MCF 10A (cell line): Measurements from ENCODE around the gene EMC7. TPM values are rescaled to one million over a fixed set of nuclear protein-coding genes. Genes with fewer than 3 reads are reported as not detected.

Source experiments
- BruUV-seq: library from RNA; stranded (reverse); fragments of 400-500 nt; replicated peaks from 2 replicates; lab custom pipeline; 2021; lab: Mats Ljungman, UMichigan
- CTCF ChIA-PET: fragments of 300-600 bp; sonication (Branson Sonifier 250); formaldehyde crosslinking; extraction: SDS; loops from one replicate; lab custom pipeline; 2021; ENCODE audit warnings: antibody characterized with exemption, inconsistent platforms; lab: Yijun Ruan, JAX
- POLR2A ChIA-PET: fragments of 300-600, 350-650 bp; sonication (Branson Sonifier 250); formaldehyde crosslinking; extraction: SDS; loops from one replicate; lab custom pipeline; 2020; ENCODE audit warnings: antibody characterized with exemption, inconsistent platforms; lab: Yijun Ruan, JAX
- DNase-seq: peaks from one replicate; pipeline ENCODE4 v3.0.0-alpha.2; 2018; ENCODE audit not compliant: unreplicated experiment
- H3K27ac Mint-ChIP-seq: one replicate; pipeline ENCODE4 v1.8.0; 2022; ENCODE audit warnings: mild to moderate bottlenecking, low read depth, mixed read lengths; ENCODE audit not compliant: unreplicated experiment
- H3K27me3 Mint-ChIP-seq: one replicate; pipeline ENCODE4 v1.8.0; 2022; ENCODE audit warnings: mixed read lengths; ENCODE audit not compliant: insufficient read depth, unreplicated experiment
- H3K36me3 Mint-ChIP-seq: one replicate; pipeline ENCODE4 v1.8.0; 2022; ENCODE audit warnings: mild to moderate bottlenecking, moderate library complexity, mixed read lengths; ENCODE audit not compliant: insufficient read depth, unreplicated experiment
- H3K4me1 Mint-ChIP-seq: one replicate; pipeline ENCODE4 v1.8.0; 2022; ENCODE audit warnings: mixed read lengths; ENCODE audit not compliant: insufficient read depth, unreplicated experiment
- H3K4me3 Mint-ChIP-seq: one replicate; pipeline ENCODE4 v1.8.0; 2022; ENCODE audit warnings: mild to moderate bottlenecking, moderate library complexity, mixed read lengths; ENCODE audit not compliant: unreplicated experiment
- H3K9me3 Mint-ChIP-seq: one replicate; pipeline ENCODE4 v1.8.0; 2022; ENCODE audit warnings: mixed read lengths; ENCODE audit not compliant: unreplicated experiment
- CTCF ChIP-seq: fragments of 200-600 bp; IDR thresholded peaks from one replicate; pipeline ENCODE4 v1.8.0; 2022; ENCODE audit warnings: antibody characterized with exemption, mild to moderate bottlenecking; ENCODE audit not compliant: unreplicated experiment
- intact Hi-C: fragments of 100-400 bp; cut with micrococcal nuclease; formaldehyde crosslinking; loops from 2 replicates; pipeline ENCODE4 v1.14.1; 2022
- total RNA-seq: library from RNA; stranded (reverse); gene quantifications from 2 replicates; pipeline ENCODE4 v1.2.3, GENCODE V29; 2022

The EMC7 gene
- total RNA-seq, 1 experiment from 2014 or later = 98.2 TPM

GRCh38 chr15:34043813-34044212 is 57.8 kb downstream of the EMC7 start:
- BruUV-seq = no TSS peak
- H3K27ac Mint-ChIP-seq = no peak overlapping the region
- CTCF ChIA-PET = interaction anchor here (0.8 to 1.2 kb wide), 2 partner anchors 9 to 861 kb away, joined by 3 read pairs; no protein-coding TSS in a partner anchor

GRCh38 chr15:34043391-34043790 is 58.3 kb downstream of the EMC7 start:
- Mint-ChIP-seq H3K4me1 (peaks cover 10% of the 10 kb centered on the region), H3K36me3 (peaks cover 7% of the 10 kb centered on the region), H3K27me3 (no peaks in the 10 kb centered on the region), H3K9me3 (no peaks in the 10 kb centered on the region), H3K4me3 (no peak overlapping the region), H3K27ac (no peak overlapping the region)
- ChIA-PET CTCF (interaction anchor here (0.8 to 1.2 kb wide), 2 partner anchors 9 to 860 kb away, joined by 3 read pairs; no protein-coding TSS in a partner anchor), POLR2A (interaction anchor here (0.6 kb wide), 1 partner anchor 308 kb away, joined by 7 read pairs; no protein-coding TSS in a partner anchor)
- intact Hi-C loops = no loop called here
- no peak for TF ChIP-seq CTCF
- BruUV-seq = no TSS peak
- DNase-seq = no peak

More at GRCh38 chr15:34043813-34044212, 57.8 kb downstream of the EMC7 start:
- Mint-ChIP-seq H3K4me1 (peaks cover 12% of the 10 kb centered on the region), H3K27me3 (no peaks in the 10 kb centered on the region), H3K4me3 (no peak overlapping the region), H3K36me3 (peaks cover 7% of the 10 kb centered on the region), H3K9me3 (no peaks in the 10 kb centered on the region)
- intact Hi-C loops = no loop called here
- no peak for DNase-seq
- POLR2A ChIA-PET = interaction anchor here (0.6 kb wide), 1 partner anchor 308 kb away, joined by 7 read pairs; no protein-coding TSS in a partner anchor
- no peak for TF ChIP-seq CTCF

- TF ChIP-seq CTCF = no peak
- intact Hi-C loops = loop anchor here (5.0 kb wide), 1 partner anchor 302 kb away; no protein-coding TSS in a partner anchor
- Mint-ChIP-seq H3K36me3 (peaks cover 7% of the 10 kb centered on the region), H3K9me3 (no peaks in the 10 kb centered on the region), H3K4me1 (peaks cover 10% of the 10 kb centered on the region), H3K27ac (peak overlapping the region; percentile 11), H3K27me3 (no peaks in the 10 kb centered on the region), H3K4me3 (peak overlapping the region; percentile 79)
- no TSS peak for BruUV-seq
- ChIA-PET CTCF (interaction anchor here (0.7 to 1.4 kb wide), 2 partner anchors 23 to 550 kb away, joined by 3 to 4 read pairs; no protein-coding TSS in a partner anchor), POLR2A (interaction anchor here (0.6 to 1.7 kb wide), 8 partner anchors 10 to 298 kb away, joined by 3 to 6 read pairs (median 3); partner anchors contain the start of gene SLC12A6)
- DNase-seq = no peak
These were observed 61.9 kb downstream of the EMC7 start for GRCh38 chr15:34039790-34040113.

GRCh38 chr15:34038871-34039789 is 62.5 kb downstream of the EMC7 start, which contains the start of gene AVEN:
AVEN (minus strand) TSS chr15:34039204; CDS start chr15:34039046, 158 bp downstream.
- ChIA-PET CTCF (interaction anchor here (0.6 kb wide), 2 partner anchors 18 to 34 kb away, joined by 3 read pairs; no protein-coding TSS in a partner anchor), POLR2A (interaction anchor here (0.5 to 1.7 kb wide), 13 partner anchors 8 to 1172 kb away, joined by 3 to 4 read pairs (median 3); partner anchors contain the start of genes GOLGA8B and SLC12A6)
- Mint-ChIP-seq H3K9me3 (no peaks in the 10 kb centered on the region), H3K4me3 (peak within 1 kb of the TSS; percentile 79), H3K27ac (peak within 1 kb of the TSS; percentile 61), H3K27me3 (no peaks in the 10 kb centered on the region), H3K36me3 (peaks cover 7% of the 10 kb centered on the region), H3K4me1 (peaks cover 10% of the 10 kb centered on the region)
- TF ChIP-seq CTCF = no peak
- BruUV-seq = TSS peak; percentile 75
- peak; percentile 39 for DNase-seq
- intact Hi-C loops = loop anchor here (5.0 kb wide), 1 partner anchor 302 kb away; no protein-coding TSS in a partner anchor
